ENCODE data around the gene LAMA5.

LAMA5 gene

GRCh38 chr20:62370115-62370806 is 3.1 kb upstream of the LAMA5 start:
- FAIRE-seq: no peak

- FAIRE-seq: no peak
Observed at GRCh38 chr20:62369815-62370114, 2.7 kb upstream of the LAMA5 start.

DNA sequence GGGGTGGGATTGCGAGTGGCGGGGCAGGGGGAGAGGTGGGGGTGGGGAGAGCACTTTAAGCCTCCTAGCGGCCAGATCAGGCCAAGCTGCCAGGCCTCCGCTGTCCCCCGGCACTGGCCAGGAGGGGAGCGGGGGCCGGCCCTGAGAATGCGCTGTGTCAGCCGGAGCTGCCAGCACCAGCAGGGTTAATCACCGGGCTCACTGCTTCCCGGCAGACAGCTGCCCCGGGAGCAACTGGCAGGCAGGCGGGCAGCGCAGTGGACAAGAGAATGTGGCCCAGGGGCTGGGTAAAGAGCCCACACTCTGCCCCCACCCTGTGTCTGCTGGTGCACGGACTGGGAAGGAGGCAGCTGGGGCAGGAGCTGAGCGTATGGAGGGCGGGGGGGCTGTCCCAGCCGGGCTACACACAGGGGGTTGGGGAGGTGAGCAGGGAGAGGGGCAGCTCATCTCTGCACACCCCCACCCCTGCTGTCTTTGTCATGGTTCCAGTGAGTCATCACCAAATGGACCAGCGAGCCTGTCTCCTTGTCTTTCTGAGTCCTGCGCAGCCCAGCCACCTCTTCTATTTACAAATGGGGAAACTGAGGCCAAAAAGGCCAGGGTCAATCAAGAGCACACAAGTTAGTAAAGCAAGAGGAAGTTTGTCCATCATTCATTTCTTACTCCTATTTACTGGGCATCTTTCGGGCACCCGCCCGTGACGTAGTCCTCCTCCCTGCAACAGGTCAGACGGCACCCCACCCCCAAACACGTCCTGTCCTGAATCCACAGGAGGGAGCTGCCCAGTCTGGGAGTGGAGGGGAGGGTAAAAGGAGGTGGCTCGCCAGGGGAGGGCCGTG is 2.1 kb upstream of the LAMA5 start:
- FAIRE-seq: no peak

DNA sequence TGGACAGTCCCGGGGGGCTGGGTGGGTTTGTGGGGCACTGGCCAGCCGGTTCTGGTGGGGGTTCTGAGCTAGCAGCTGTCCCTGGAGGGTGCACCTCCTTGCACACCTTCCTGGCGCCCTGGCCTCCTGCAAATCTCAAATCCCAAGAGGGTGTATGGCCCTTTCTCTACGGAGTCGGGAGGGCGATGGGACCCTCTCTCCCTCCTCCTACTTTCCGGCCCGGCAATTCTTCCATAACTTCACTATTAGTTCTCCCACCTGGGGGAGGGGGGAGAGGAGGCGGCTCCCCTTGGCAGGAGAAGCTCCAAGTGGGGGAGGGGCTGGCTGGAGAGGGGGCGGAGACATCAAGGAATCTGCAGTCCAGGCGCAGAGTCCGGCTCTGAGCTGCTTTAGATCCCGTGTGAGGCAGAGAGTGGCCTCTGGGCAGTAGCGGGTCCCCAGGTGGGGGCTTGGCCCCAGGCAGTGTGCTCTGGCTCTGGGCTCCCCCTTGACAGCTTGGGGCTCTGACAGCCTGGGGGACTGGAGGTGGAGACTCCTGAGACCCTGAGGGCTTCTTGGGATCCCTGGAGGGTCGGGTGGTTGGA is 1.4 kb upstream of the LAMA5 start:
- no peak for FAIRE-seq

DNA sequence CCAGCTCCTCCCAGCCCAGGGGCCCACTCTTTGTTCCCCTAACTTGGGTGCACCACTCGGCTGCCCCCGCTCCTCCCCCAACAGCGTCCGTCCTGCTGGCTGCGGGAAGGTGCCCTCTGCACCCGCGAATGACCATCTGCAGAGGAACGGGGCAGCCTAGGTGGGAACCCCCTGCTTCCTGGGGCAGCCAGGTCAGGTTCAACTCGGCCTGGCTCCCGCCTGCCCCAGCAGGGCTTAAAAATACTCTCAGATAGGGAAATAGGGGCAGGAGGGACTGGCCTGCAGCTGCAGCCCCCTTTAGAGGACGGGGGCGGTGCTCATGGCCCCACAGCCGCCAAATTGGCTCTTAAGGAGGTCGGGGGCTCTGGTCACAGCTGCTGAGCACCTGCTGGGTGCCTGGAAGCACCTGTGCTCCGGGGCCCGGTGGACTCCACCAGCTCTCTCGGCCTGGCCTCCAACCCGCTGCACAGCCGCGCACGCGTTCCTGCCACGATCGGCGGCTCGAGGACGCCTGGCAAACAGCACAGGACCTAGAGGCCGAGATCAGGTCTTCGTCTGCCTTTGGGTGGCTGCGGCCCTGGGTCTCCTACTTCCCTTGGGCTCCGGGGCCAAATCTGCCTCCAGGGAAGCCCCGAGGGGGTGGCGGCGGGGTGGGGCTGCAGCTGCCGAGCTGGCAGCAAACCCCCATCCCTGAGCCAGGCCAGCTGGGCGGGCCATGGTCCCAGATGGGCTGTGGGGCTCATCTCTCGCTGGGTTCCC is 700 bp upstream of the LAMA5 start:
- FAIRE-seq: no peak

GRCh38 chr20:62366370-62367135 is 559 bp downstream of the LAMA5 start:
- FAIRE-seq: peak; percentile 21

- FAIRE-seq: peak; percentile 84
Observed at GRCh38 chr20:62365814-62366369, 1.2 kb downstream of the LAMA5 start.

DNA sequence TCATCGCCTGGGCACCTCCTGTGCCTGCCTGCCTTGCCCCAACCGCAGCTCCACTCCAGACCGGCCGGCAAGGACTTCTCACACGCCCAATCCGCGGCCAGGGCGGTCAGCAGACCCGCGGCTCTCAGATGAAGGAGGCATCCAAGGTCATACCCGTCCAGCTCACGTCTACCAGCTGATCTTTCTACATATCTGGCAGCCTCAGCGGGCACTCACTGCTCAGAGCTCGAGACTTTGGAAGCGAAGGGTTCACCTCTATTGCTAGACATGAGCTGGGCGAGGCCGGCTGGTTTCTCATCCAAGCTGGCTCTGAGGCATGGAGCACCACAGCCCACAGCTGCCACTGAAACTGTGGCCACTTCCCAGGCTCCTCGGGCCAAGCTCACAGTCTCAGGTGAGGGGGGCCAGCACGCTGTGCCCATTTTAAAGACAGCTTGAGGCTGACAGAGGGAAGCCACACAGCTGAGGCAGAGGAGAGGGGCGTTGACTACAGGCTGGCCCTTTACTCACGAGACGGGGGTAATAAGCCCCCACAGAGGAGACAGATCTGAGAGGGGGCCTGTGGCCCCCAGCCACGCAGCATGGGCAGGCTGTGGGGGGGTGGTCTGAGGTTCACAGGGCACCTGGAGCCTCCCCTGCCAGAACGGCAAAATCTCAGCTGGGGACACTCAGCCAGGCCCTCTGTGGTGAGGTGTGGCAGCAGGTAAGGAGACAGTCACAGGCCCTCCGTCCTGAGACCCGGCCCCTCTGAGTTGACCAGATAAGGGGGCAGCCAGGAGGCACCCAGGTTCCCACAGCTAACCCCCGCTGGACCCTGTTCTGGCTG is 2.0 kb downstream of the LAMA5 start:
- FAIRE-seq: no peak

DNA sequence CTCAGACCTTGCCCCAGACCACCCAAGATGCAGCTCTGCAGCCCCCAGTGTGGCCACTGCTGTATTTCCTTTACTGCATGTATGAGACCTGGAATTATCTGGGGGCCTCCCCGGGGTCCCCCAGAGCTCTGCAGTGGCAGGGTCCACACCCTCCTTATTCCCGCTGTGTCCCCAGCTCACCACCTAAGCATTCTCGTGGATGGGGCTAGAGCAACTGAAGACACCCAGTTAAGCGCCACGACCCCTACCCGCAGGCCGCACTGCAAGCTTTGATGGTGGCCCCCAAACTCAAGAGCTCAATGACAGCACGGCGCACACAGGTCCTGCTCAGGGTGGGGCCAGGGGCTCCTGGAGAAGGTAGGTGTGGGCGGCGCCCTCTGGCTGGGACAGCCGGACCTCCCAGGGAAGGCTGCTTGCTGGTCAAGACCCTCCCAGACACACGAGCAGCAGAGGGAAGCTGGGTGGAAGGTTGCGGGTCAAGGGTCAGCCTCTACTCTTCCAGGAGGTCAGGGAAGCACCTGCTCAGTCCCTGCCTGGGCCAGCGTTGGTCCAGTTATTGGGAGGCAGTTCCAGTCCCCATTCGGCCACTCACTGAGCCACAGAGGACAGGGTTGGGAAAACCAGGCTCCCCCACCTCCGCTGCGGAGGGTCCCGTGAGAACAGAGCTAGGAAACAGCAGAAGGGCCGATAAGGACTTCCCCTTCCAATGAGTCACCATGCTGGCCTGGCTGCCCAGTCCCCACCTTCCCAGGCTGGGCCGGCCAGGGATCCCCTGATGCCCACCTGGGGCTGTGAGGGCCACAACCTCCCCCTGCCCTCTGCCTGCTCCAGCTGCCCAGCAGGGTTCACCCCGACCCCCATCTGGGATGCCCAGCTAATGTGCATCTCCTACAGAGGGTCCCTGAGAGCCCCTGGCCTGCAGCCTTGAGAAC is 2.9 kb downstream of the LAMA5 start:
- no peak for FAIRE-seq

DNA sequence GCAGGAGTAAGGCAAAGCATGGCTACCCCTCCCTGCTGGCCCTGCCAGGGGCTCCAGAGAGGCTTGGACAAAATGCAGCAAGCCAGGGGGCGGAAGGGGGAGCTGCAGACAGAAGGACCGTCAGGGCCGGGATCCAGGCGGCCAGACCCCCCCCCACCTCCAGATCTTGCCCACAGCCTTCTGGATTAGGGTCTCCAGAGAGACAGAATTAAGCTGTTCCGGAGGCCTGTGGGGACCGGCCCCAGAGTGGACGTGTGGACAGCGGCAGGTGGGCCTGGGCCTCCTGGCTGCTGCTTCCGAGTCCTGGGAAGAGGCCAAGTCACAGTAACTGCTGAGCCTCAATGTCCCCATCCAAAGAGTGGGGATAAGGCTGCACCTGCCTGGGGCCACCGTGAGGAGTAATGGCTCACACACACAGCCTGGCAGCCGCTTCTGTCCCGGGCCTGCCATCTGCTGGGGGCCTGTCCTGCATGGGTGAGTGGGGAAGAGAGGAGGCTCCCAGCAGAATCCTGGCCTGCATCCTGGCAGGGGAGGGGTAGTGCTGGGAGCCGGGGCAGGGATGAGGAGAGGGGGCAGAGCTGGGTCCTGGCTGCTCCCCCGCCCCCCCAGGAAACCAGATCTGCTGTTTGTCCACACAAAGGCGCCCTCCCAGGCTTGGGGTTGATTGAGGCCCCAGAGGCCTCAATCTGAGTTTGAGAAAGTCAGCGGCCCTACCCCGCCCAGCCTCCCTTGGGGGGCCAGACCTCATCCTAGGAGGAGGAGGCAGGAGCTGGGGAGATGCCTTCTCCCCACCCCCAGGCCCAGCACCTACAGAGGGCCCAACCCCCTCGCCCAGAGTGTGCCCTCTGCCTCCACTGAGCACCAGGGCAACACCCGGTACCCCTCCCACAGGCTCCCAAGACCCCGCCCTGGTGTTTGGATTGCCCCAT is 3.9 kb downstream of the LAMA5 start:
- no peak for FAIRE-seq

DNA sequence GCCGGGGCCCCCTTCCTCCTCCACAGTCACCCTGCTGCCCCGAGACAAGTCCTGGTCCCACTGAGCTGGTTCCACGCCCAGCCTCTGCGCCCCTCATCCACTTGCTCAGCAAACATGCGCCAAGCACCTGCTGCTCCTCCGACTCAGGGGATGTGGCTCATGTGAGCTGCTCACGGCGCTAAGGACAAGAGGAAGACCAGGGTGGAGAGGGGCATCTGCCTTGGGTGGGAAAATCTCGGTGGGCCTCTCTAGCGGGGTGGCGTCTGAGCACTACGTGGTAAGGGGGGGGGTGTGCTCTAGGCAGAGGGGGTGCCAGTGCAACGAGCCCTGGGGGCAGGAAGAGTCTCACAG is 4.5 kb downstream of the LAMA5 start:
- FAIRE-seq: no peak

DNA sequence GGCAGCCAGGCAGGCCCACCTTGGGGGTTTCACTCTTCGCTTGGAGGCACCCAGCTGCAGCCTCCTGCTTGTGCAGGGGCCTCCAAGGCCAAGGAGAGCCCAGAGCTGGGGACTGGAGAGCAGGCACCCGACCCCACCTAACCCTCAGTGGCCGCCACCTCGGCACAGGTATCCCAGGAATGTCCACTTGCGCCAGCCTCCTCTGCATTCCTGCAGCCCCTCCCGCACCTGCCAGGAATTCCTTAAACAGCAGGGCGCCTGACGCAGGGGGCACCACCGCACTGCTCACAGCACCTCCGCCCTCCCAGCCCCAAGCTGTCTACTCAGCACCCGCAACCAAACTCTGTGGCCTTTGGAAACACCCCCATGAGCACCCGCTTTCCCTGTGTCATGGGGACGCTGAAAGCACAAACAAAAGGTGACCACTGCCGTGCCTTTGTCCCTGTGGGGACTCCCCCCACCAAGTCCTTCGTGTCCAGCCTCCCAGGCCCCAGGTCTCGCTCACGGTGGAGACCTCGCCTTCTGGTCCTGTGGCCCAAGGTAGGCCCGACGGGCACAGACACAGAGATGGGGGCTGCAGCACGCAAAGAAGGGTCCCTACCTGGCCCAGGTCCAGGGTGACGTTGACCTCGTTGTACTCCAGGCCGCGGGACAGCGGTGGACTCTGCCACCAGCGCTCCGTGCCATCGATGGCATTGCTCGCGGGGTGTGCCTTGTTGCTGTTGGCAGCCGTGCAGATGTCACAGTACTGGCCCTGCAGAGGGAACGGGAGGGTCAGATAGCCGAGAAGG is 5.1 kb downstream of the LAMA5 start:
- FAIRE-seq: no peak

DNA sequence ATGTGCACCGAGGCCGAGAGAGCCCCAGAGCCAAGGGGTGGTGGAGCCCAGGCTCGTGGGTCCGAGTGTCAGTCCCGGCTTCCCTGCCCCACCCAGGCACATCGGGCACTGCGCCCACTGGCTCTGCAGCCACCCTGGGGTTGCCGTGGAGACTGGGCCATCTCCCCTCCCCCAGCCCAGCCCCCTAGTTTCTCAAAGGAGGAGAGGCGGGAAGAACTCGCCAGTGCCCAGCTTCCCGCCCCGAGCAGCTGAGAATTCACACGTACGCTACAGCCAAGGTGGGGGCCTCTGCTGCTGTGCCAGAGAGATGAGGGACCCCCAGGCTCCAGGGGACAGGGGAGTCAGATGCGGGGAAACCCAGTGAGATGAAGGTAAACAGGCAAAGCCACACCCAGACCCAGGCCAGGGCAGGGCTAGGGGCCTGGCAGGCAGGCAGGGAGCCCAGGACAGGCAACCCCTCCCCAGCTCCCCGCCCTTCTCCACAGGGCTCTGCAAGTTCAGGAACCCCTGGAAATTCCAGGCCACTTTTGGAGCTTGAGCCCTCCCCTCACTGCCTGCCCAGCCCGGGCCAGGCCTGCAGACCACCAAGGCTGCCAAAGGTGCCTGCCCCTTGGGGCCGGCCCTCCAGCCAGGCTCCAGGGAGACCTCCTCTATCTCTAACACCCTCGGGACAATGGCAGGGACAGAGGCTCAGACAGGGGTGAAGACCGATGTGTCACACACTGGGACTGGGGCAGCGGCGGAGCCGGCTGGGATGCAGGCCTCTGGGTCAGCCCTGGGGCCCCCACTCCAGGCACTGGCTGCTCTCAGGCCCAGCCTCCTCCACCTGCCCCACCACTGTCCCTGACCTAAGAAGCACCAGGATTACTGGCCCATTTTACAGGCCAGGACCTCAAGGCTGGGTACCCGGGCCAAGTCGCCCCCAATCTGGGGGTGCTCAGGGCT is 6.0 kb downstream of the LAMA5 start:
- FAIRE-seq: no peak

GRCh38 chr20:62359491-62360121 is 7.5 kb downstream of the LAMA5 start:
- no peak for FAIRE-seq

GRCh38 chr20:62359043-62359490 is 8.0 kb downstream of the LAMA5 start:
- FAIRE-seq: no peak
